NCI-H128 (cell line): Measurements from ENCODE around the gene ARHGAP4.
A peak's percentile ranks its signal among the peaks of the same experiment; 100 is the strongest.

Experiments used
- DNase-seq: peaks from one replicate; lab custom pipeline; 2025; ENCODE audit not compliant: unreplicated experiment; lab: John Stamatoyannopoulos, UW

Gene ARHGAP4

DNA sequence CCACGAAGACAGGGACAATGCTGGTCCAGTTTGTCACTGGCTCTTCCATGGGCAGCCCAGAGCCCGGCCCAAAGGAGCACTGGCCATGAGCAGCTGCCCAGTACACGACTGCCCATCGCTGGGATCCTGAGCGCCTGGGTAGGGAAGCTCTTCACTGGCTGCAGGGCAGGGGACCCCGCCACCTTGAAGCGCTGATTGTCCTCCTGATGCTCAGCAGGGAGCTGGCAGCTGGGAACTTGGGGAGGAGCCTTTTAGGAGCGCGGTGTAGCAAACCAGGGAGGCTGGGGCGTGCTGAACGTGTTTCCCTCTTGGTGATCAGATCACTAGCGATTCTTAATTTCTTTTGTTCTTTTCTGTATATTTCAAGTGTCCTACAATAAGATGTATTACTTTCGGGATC is 41.9 kb downstream of the ARHGAP4 start:
- DNase-seq: no peak

DNA sequence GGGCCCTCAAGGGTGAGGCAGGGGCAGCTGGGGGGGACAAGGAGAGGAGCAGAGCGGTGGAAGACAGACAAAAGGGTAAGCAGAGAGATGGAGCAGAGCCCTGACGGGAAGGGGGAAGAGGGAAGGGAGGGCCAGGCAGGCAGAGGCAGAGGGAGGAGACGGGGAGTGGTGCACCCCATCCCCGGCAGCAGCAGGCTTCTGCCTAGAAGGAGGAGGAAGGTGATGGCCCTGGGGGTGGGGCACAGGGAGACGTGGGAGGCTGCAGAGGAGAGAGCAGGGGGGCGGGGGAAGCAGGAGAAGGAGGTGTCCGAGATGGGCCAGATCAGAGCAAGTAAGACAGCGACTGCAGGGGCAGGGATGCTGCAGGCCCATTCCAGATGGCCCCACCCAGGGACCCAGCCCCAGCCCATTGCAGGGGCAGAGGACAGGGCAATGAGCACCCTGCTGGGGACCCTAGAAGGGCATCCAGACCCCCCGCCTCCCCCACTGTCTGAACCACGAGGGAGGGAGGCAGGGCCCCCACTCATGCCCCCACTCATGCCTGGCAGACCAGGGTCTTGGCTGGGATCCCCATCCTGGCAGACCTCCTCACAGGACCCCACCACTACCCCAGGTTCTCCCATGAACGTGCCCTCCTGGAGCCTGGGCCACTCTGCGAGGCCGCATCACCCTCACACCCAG is 42.8 kb downstream of the ARHGAP4 start:
- DNase-seq: no peak

DNA sequence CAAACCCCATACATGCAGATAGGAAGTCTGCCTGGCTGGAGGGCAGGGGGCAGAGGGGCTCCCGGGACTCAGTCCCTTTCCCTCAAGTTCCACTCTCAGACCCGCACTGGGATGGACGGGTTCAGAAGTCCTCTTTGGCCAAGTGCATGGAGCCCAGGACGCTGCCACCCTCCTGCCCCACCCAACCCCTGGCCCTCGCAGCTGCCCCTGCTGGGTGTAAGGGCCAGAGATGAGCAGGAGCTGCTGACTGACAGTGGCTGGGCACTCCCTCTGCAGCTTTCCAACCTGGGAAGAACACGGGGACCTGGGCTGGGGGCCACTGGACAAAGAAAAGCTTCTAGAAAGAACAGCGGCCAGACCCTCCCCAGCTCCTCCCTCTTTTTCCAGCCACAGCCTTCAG is 43.5 kb downstream of the ARHGAP4 start:
- no peak for DNase-seq

DNA sequence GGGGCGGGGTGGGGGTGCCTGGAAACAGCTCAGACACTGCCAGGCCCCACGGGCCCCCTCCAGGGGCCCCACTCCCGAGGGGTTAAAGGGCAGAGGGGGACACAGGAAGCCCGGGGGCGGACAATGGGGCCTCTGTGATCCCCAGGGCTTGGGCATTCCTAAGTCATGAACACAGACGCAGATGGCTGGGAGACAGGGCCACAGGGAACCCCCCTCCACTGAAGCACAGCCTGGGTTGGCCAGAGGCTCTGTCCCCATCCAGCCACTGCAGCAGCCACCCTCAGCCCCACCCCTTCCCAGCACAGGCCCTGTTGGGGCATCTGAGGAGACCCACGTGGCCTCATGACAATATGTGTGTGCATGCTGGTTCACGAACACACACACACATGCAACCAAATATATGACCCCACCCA is 44.0 kb downstream of the ARHGAP4 start:
- no peak for DNase-seq

DNA sequence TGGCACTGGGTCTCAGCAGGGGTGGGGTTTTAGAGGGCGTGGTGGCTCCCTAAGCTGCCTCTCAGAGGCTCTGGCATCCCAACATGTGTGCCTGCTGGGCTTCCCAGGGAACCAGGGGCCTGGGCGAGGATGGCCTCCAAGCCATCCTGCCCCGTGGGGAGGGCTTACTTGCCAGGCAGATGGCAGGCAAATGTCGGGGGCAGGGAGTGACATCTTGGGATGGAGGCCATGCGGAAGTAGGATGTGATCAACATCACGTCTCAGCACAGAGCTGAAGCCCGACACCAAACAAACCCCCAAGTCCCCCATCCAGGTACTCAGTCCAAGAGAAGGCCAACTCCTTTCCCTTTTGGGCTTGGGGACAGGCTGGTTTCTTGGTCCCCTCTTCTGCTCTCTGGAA is 44.8 kb downstream of the ARHGAP4 start:
- DNase-seq: no peak

DNA sequence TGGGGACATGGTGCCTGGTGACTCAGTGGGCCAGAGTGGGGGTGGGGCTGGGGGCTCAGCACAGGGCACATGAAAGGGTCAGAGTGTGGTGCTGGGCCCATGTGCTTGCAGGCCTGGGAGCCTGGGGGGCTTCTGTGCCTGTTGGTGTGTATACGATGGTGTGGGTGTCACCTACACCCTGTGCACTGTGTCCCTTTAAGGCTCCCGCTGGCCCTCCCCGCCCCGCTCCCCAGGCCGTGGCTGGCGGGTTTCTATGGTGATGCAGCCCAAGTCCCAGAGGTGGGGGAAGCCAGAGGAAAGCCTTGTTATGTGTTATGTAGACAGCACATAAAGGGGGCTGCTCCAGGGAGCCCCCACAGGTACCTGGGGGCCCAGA is 45.6 kb downstream of the ARHGAP4 start:
- no peak for DNase-seq

DNA sequence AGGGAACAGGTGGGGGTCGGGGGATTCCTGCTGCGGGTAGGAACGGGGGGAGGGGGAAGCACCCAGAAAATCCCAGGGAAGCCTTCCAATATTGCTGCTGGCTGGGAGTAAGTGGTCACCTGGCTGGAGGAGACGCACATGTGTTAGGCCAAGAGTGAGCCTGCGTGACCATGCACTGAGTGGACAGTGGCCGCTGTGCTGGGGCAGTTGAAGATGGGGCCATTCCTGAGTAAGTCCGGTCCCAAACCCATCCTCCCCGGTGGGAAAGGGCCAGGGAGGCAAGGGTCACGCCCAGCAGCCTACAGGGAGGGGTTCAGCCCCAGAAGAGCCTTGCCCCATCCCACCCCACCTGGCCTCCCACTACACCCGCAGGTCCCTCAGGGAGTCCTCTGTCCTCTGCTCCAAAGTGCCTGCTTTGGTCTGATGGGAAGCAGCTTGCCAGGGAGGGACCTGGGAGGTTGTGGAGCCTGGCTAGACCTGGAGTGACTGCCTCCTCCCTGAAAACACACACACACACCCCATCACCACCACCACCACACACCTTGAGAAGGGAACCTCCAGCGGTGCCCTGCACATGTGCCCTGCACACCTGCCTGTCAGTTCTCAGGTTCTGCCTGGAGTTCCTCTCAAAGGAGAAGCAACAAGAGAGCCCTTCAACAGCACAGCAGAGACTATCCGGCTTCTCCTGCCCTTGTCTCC is 46.2 kb downstream of the ARHGAP4 start:
- no peak for DNase-seq

DNA sequence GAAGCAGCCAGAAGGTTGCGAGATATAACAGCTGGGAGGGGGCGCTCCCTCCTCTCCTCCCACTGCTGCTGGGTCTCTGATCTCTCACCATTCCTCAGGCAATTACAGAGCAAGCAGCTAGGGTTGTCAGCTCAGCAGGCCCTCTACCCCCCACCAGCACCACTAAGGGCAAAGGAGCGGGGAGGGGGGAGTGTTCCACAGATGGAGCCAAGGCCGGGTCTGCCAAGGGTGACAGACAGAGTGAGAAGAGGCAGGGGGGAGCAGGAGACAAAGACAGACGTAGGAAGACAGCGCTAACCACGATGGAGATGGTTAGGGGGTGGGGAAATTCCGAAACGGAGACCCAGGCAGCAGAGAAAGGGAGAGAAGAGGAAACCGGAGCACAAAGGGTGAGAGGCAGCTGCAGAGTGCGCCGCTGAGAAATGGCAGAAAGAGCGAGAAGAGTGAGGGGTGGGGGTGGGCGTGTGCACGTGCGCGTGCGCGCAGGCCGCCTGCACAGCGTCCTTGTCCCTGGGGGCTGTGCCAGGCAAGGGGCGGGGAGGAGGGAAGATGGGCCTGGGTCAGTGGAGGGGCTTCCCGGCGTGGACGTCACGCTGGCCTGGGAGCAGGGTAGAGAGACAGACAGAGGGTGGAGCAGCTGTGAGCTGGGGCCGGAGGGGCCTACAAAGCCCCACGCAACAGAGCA is 47.0 kb downstream of the ARHGAP4 start:
- DNase-seq: peak; percentile 6

DNA sequence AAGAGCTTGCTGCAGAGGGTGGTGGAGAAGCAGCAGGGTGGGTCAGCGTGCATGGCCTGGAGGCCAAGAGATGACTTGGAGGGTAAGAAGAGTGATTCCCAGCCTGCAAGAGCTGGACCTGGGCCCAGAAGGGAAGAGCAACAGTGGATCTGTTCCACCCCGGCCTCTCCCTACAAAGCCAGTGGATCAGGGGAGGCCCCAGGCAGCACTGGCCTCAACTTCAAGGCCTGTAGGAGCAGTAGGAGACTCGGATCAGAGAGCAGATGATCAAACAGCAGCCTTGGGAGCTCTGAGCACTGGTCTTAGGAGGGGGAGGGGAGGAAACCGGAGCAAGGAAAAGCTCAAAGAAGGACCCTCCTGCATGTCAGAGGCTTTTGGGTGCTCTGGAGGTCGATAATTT is 47.7 kb downstream of the ARHGAP4 start:
- DNase-seq: no peak

DNA sequence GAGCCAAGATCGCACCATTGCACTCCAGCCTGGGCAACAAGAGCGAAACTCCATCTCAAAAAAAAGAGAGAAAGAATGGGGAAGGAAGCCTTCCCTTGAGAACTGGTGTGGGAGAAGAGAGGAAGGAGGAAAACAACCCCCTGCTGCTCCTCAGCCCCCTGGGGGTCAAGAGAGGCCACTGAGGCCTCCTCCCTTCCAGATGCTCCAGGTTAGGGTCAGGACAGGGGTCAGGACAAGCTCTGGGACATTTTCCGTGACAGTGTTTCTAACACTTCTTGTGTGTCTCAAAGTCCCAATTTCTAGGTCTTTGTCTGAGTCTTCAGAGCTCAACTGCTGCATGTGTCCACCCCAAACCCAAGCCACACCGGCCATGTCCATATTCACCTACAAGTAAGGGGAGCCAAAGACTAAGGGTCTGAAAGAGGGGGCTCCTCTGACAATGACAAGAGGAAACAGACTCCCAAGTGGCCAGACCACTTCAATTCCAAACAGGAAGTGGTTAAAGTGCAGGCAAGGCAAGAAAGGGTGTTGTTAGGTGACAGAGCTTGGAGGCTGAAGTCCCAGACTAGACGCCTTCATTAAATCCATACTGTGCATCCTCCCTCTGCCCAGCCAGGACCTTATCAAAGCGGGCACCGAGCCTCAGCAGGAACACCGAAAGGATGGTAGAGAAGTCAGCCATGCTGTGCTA is 48.3 kb downstream of the ARHGAP4 start:
- DNase-seq: no peak

DNA sequence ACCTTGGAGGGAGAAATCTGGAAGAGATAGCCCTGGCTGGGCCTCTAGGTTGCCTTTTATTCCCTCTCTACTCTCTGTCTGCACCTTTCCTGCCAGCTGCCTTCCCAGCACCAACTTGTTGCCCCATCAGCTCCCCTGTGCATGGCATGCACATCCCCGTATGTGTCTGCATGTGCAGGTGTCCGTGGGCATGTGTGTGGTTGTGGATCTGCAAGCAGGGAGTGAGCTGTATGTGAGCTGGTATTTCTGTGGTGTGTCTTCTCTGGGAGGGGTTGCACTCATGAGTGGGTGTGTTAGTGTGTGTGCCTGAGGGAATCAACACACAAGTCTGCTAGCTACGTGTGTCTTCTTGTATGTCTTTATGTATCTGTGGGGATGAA is 50.0 kb downstream of the ARHGAP4 start:
- no peak for DNase-seq

DNA sequence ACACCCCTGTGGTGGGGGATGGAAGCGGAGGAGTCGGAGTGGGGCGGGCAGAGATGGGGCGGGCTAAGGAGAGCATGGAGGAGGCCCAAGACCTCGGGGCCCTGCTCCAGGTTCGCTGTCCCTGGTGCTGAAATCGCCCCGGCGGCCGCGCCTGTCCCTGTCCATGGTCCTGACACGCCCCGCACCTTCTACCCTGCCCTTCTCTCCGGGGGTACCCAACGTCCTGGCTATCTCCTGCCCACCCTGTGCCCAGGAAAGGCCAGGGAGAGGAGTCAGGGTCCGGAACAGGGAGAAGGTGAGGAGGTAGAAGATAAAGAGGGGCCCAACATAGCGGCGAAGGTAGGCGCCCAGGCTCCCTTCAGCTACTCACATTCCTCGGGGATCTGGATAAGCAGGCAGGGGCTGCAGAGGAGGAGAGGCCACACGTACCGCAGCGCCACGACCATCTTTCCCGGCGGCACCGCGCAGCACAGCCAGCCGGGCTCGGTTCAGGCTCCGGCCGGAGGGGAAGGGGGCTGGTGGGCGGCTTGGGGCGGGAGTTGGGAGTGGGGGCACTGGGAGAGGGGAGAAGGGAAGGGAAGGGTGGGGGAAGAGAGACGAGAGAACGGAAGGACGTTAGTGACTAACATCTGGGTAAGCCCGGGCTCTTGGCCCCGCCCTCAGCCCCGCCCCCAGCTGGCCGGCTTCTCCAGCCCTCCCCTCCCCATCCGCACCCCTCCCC is 50.5 kb downstream of the ARHGAP4 start:
- no peak for DNase-seq

DNA sequence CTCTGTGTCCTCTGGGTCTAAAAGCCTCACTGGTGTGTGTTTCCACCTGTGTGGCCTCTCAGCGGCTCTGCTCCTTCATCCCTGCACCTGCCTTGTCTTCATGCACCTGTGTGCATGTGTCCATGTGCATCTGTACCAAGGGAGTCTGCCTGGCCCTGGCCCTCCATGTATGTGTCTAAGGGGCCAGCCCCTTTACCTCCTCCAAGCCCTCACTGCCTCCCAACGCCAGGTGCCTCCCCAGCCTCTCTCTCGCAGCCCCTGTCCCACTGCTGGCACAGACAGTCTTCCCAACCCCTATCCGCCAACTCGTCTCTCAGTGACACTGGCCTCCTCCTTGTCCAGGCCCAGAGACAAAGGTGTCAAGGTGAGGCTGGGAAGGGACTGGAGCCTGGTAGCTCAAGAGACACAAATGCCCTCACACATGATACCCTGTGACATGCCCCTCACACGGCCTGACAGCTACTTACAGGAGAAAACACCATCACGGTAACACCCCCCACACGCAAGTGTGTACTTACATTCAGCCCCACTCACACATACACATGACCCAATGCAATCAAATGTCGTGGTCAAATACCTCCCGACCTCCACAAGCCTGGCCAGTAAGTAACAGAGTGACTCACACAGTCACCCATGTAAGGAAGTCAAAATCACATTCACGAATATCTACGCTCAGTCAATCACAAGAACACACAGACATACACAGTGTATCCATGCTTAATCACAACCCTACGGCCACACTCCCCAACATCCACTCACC is 51.5 kb downstream of the ARHGAP4 start:
- DNase-seq: no peak

DNA sequence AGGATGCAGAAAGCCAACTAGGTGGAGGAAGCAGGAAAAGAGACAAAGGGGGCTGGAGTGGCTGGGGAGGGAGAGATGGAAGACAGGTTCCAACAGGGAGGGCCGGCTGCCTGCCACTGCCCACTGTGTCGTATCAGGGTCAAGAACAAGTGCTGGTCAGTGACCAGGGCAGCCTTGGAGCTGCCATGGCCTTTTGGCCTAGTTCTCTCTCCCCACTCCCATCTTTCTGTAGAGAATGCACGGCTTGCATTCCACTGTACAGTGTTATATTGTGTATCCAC is 52.0 kb downstream of the ARHGAP4 start:
- no peak for DNase-seq

DNA sequence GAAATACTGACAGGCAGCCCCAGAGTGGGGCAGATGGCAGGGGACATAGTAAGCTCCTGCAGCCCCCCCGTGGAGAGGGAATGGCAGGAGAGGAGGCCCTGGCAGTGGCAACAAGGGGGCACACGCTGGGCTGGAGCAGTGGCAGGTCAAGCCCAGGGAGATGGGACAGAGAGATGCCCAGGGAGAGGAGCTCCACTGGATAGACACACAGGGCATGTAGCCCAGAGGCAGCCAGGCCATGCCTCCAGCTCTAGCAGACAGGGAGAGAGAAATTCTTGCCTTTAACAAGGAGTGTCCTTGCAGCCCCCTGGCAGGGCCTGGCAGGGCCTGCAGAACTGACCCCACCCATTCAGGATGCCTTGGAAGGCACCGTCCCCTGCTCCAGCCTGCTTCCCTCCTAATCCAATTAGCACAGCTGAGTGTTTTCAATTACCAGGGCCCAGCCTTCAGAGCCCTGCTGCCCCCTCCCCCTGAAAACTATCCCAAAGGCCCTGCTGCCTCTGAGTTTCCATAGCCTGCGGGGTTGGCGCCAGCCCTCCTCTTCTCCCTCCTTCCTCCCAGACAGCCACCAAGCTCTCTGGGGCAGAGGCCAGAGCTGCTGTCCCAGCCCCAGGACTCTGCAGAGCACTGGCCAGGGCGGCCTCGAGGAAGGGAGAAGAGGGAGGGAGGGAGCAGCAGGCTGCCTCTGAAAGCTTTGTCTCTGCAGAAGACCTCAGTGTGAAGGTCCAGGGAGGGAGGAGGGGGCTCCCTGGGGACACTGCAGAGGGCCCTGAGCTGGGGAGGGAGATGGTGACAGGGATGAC is 52.6 kb downstream of the ARHGAP4 start:
- no peak for DNase-seq

DNA sequence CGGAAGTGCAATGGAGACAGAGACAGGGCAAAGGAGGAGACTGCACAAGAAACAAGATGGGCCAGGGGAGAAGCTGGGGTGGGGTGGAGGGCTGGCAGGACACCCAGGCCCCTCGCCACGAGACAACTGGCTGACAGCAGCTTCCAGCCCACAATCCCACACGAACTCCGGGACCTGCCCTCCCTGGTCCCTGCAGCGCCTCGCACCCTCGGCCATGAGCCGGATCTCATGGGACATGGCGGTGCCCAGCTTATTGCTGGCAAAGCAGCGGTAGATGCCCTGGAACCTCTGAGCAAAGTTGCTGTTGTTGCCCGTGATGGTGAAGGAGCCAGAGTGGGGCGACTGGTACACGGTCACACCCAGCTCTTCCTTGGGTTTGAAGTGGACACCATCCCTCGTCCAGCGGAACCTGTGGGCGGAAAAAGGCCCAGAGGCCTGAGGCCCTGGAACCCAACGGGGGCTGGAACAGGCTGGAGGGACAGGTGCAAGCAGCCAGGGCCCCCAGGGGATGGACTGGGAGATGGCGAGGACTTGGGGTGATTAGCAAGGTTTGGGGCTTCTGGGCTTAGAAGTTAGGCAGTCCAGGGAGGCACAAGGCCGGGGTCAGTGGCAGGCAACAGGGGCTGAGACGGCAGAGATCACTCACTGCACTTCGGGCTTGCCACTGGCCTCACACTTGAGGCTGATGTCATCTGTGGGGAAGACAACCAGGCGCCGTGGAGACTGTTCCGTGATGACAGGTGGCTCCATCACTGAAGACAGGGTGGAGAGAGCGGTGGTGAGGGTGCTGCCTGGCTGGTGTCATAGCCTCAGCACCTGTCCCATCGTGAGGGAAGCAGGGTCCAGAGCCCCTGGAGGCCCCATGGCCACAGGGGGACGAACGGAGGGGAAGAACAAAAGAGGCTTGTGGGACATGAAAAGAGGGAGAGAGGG is 53.9 kb downstream of the ARHGAP4 start:
- no peak for DNase-seq

DNA sequence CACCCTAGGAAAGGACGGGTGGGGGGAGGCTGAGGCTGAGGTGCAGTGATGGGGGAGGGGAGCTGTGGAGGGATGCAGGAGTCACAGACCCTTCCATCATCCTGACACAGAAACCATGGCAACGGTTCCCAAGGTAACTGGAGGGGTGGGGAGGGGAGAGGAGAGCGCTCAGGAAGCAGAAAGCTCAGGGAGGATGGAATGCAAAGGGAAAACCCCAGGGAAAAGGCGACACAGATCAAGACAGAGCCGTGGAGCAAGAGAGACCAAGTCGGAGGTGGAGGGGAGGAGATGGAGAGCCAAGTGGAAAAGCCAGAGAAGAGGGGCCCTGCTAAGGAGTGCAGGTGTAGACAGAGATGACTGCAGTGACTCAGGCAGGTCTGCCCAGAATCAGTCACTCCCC is 54.6 kb downstream of the ARHGAP4 start:
- no peak for DNase-seq

DNA sequence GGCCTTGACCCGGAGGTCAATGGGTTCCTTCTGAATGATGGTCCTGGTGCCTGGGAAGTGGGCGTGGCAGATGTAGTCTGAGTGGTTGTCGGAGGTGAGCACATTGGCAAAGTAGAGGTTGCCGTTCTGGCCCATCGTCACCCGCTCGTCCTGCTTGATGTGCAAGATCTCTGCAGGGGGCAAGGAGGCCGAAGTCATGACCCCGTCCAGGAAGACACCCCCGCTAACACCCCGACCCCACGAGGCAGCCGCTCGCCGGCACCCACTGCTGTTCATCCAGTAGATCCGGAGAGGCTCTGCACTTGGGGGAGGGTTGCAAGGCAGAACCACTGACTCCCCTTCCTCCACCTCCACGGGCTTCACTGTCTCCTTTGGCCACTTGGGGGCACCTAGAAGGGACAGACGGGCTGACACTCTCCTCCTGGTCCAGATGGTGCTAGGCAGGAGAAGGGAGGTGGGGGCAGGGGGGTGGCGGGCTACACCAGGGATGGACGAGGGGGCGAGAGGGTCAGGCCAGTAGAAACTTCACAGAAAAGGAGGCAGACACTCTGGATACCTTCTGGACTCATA is 55.2 kb downstream of the ARHGAP4 start:
- no peak for DNase-seq
